Endodermal cell (in vitro differentiated cells): Measurements from ENCODE around the gene GATAD2B. TPM values are rescaled to one million over a fixed set of nuclear protein-coding genes. Genes with fewer than 3 reads are reported as not detected.

Experiments used
- DNase-seq: peaks from one replicate; pipeline ENCODE4 v3.0.0-alpha.2; 2017
- H3K27ac ChIP-seq: 2 replicates; pipeline ENCODE4 v1.5.1; 2013; ENCODE audit warnings: mild to moderate bottlenecking, low read depth, low read length, moderate library complexity
- H3K27me3 ChIP-seq: 2 replicates; pipeline ENCODE4 v1.6.1; 2013; ENCODE audit warnings: mild to moderate bottlenecking, low read length, moderate library complexity; ENCODE audit not compliant: insufficient read depth, control insufficient read depth, poor library complexity, severe bottlenecking
- H3K36me3 ChIP-seq: 2 replicates; pipeline ENCODE4 v1.7.0; 2013; ENCODE audit warnings: mild to moderate bottlenecking, low read length, moderate library complexity; ENCODE audit not compliant: control insufficient read depth, insufficient read depth
- H3K4me1 ChIP-seq: one replicate; pipeline ENCODE4 v1.7.0; 2013; ENCODE audit warnings: low read length; ENCODE audit not compliant: control insufficient read depth, insufficient read depth
- H3K4me3 ChIP-seq: 2 replicates; pipeline ENCODE4 v1.5.1; 2013; ENCODE audit warnings: mild to moderate bottlenecking, low read length, moderate library complexity
- H3K9ac ChIP-seq: 2 replicates; pipeline ENCODE4 v1.6.1; 2013; ENCODE audit warnings: mild to moderate bottlenecking, low read length, moderate library complexity; ENCODE audit not compliant: poor library complexity, severe bottlenecking; ENCODE audit errors: extremely low read depth
- H3K9me3 ChIP-seq: 2 replicates; pipeline ENCODE4 v1.6.1; 2013; ENCODE audit warnings: mild to moderate bottlenecking, low read length, moderate library complexity; ENCODE audit not compliant: control insufficient read depth
- H3K27ac Mint-ChIP-seq: 2 replicates; pipeline ENCODE4 v1.8.0; 2020; ENCODE audit warnings: mixed read lengths
- H3K27me3 Mint-ChIP-seq: 2 replicates; pipeline ENCODE4 v1.8.0; 2021; ENCODE audit warnings: mild to moderate bottlenecking, mixed read lengths; ENCODE audit not compliant: insufficient read depth
- H3K36me3 Mint-ChIP-seq: 2 replicates; pipeline ENCODE4 v1.8.0; 2020; ENCODE audit warnings: low read depth, mixed read lengths
- H3K4me1 Mint-ChIP-seq: 2 replicates; pipeline ENCODE4 v1.8.0; 2020; ENCODE audit warnings: mixed read lengths
- H3K4me3 Mint-ChIP-seq: 2 replicates; pipeline ENCODE4 v1.8.0; 2020; ENCODE audit warnings: mild to moderate bottlenecking, moderate library complexity, mixed read lengths
- H3K9me3 Mint-ChIP-seq: 2 replicates; pipeline ENCODE4 v1.8.0; 2020; ENCODE audit warnings: mild to moderate bottlenecking, mixed read lengths
- CTCF ChIP-seq: fragments of 200-600 bp; sonication (generic); conservative IDR thresholded peaks from 2 replicates; pipeline ENCODE4 v1.5.0; 2021; ENCODE audit warnings: antibody characterized with exemption, mild to moderate bottlenecking
- WGBS, 2 experiments: methylation state at CpG; one replicate each; pipeline versions ENCODE4 v1.1.5 to v1.1.7; 2013; ENCODE audit warnings: missing lambda C conversion rate in 2 of 2, mixed read lengths in 1 of 2; ENCODE audit not compliant: insufficient coverage in 1 of 2, insufficient read length in 1 of 2; 5-methylcytosine and 5-hydroxymethylcytosine counted together
- total RNA-seq, 2 donors: library from RNA; stranded (reverse); fragmentation: NEBNext Ultra II Directional in 1 of 2; extraction: Animal tissue kit (Norgen Biotek cat#: 25700) in 1 of 2; gene quantifications; 2 replicates in 1 of 2; 3 replicates in 1 of 2; pipeline ENCODE4 v1.2.1, GENCODE V29; 2021

GATAD2B gene
- total RNA-seq, 2 donors from 2014 or later = 45.2 to 51.2 TPM

- peaks cover 8% of the 10 kb centered on the region for H3K9me3 Mint-ChIP-seq
- H3K9me3 ChIP-seq = no peaks in the 10 kb centered on the region
- H3K36me3 Mint-ChIP-seq = peaks cover 25% of the 10 kb centered on the region
- H3K4me1 Mint-ChIP-seq = no peaks in the 10 kb centered on the region
- H3K27me3 ChIP-seq = no peaks in the 10 kb centered on the region
- TF ChIP-seq CTCF = no peak
- H3K9ac ChIP-seq = no peak overlapping the region
- H3K4me3 Mint-ChIP-seq = no peak overlapping the region
- 95 to 100% methylated on average over 1 to 3 of the region's 3 CpGs for WGBS, 2 experiments
- H3K4me1 ChIP-seq = no peaks in the 10 kb centered on the region
- no peak overlapping the region for H3K4me3 ChIP-seq
- no peak for DNase-seq
- peaks cover 6% of the 10 kb centered on the region for H3K36me3 ChIP-seq
- H3K27ac Mint-ChIP-seq = no peak overlapping the region
- no peak overlapping the region for H3K27ac ChIP-seq
- no peaks in the 10 kb centered on the region for H3K27me3 Mint-ChIP-seq
Observed at GRCh38 chr1:153872331-153872730, 50.4 kb downstream of the GATAD2B start.

DNA sequence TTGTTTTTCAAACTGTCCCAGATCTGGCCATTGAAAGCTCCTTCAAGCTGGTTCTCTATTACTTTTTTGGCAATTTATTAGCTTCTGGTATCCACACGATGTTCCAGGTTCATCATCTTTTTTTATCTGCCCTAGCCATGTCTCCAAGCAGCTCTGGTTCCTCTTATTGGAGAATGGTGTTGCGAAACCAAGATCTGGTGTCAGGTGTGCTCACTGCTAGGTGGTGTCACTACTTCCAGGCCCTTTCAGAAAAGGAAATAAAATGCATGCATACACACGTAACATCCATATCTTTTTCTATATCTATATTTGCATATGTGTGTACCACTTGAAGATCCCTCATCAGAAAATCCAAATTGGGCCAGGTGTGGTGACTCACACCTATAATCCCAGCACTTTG is 53.3 kb downstream of the GATAD2B start:
- WGBS, 2 experiments = 95 to 100% methylated on average over 2 to 3 of the region's 3 CpGs
- no peak for TF ChIP-seq CTCF
- Histone ChIP-seq H3K27ac (no peak overlapping the region), H3K36me3 (no peaks in the 10 kb centered on the region), H3K4me3 (no peak overlapping the region), H3K4me1 (no peaks in the 10 kb centered on the region), H3K27me3 (no peaks in the 10 kb centered on the region), H3K9ac (no peak overlapping the region), H3K9me3 (no peaks in the 10 kb centered on the region)
- Mint-ChIP-seq H3K4me3 (no peak overlapping the region), H3K27me3 (no peaks in the 10 kb centered on the region), H3K36me3 (peaks cover 19% of the 10 kb centered on the region), H3K27ac (no peak overlapping the region), H3K4me1 (no peaks in the 10 kb centered on the region), H3K9me3 (peaks cover 8% of the 10 kb centered on the region)
- no peak for DNase-seq

DNA sequence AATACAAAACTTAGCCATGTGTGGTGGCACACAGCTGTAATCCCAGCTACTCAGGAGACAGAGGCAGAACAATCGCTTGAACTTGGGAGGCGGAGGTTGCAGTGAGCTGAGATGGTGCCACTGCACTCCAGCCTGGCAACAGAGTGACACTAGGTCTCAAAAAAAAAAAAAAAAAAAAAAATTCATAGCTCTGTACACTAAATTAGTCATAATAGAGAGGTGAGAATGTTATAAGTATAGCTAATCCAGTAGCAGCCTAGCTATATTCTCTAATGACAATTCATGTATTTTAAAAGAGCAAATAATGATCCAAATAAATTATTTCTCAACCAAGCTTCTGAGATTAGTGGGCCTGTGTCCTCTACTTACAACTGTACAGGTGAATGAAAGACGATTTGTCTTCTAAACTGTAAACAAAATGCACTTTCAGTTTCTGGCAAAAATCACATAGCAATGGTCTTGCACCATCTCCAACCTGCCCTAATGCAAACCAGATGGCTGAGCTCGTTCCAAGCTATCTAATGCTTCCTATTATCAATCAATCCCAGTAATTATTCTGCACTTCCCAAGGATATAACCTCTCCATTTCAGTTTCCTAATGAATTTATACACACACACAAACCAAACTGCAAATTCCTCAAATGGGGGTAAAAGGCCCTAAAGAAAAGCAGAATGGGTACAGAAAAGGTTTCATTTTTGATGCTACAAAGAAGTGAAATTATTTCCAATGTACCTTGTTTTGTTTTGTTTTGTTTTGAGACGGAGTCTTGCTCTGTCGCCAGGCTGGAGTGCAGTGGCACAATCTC is 56.5 kb downstream of the GATAD2B start:
- no peak for TF ChIP-seq CTCF
- H3K4me3 Mint-ChIP-seq = no peak overlapping the region
- Histone ChIP-seq H3K27me3 (no peaks in the 10 kb centered on the region), H3K4me1 (no peaks in the 10 kb centered on the region), H3K27ac (no peak overlapping the region), H3K4me3 (no peak overlapping the region), H3K9ac (no peak overlapping the region), H3K36me3 (no peaks in the 10 kb centered on the region), H3K9me3 (no peaks in the 10 kb centered on the region)
- no peaks in the 10 kb centered on the region for H3K27me3 Mint-ChIP-seq
- WGBS, 2 experiments = 94 to 98% methylated on average over 5 to 6 of the region's 6 CpGs
- no peak overlapping the region for H3K27ac Mint-ChIP-seq
- H3K36me3 Mint-ChIP-seq = peaks cover 16% of the 10 kb centered on the region
- DNase-seq = no peak
- H3K9me3 Mint-ChIP-seq = peaks cover 8% of the 10 kb centered on the region
- peaks cover 3% of the 10 kb centered on the region for H3K4me1 Mint-ChIP-seq
